HepG2 (cell line): ENCODE data around the gene CHN2. TPM values are rescaled to one million over a fixed set of nuclear protein-coding genes. Genes with fewer than 3 reads are reported as not detected.
A peak's percentile ranks its signal among the peaks of the same experiment; 100 is the strongest.

ENCODE experiments used
- ATAC-seq: fragments of 200-7000 bp; cut with Tn5 transposase; 3 replicates; pipeline ENCODE4 v1.9.1; 2020; ENCODE audit warnings: mild to moderate bottlenecking, moderate library complexity
- BruUV-seq: library from RNA; stranded (reverse); fragments of 400-500 nt; replicated peaks from 2 replicates; lab custom pipeline; 2021; lab: Mats Ljungman, UMichigan
- CTCF ChIA-PET: fragments of 300-600 bp; formaldehyde crosslinking; extraction: SDS; loops from one replicate; lab custom pipeline; 2021; ENCODE audit warnings: low total read pairs, inconsistent platforms, low intra/inter-chr PET ratio; lab: Yijun Ruan, JAX
- POLR2A ChIA-PET: fragments of 350-600 bp; sonication (Branson Sonifier 250); formaldehyde crosslinking; loops from one replicate; lab custom pipeline; 2020; ENCODE audit warnings: antibody characterized with exemption, inconsistent platforms; lab: Yijun Ruan, JAX
- DNase-seq: peaks from one replicate; pipeline ENCODE4 v3.0.0-alpha.2; 2015; ENCODE audit warnings: low spot score
- FAIRE-seq: peaks from 3 replicates; lab custom pipeline; 2011; peaks lifted over from hg19 to GRCh38; lab: Jason Lieb, UNC
- H2AFZ ChIP-seq: one replicate; pipeline ENCODE4 v1.6.1; 2011; ENCODE audit warnings: low read length, inconsistent platforms
- H3K27ac ChIP-seq: fragments of 300-600 bp; 3 replicates; pipeline ENCODE4 v1.8.0; 2011; ENCODE audit warnings: mixed run types, mild to moderate bottlenecking, mixed read lengths, low read length, inconsistent platforms; ENCODE audit not compliant: insufficient read depth; ENCODE audit errors: extremely low read length
- H3K27me3 ChIP-seq, 2 experiments: fragments of 200-600 bp in 1 of 2; 2 replicates in 1 of 2; 3 replicates in 1 of 2; pipeline versions ENCODE4 v1.6.0 to v1.8.0; 2011; ENCODE audit warnings: low read length in 2 of 2, mild to moderate bottlenecking in 2 of 2, moderate library complexity in 2 of 2, inconsistent platforms in 1 of 2; ENCODE audit not compliant: insufficient read depth in 2 of 2, control insufficient read depth in 1 of 2
- H3K36me3 ChIP-seq, 2 experiments: fragments of 200-600 bp in 1 of 2; replicated peaks in 1 of 2; 2 replicates in 1 of 2; 3 replicates in 1 of 2; pipeline versions ENCODE4 v1.5.1 to v1.8.0; 2011; ENCODE audit warnings: low read length in 2 of 2, inconsistent platforms in 1 of 2; ENCODE audit not compliant: insufficient read depth in 2 of 2, control insufficient read depth in 1 of 2
- H3K4me1 ChIP-seq: 2 replicates; pipeline ENCODE4 v1.5.1; 2012; ENCODE audit warnings: low read length, inconsistent platforms; ENCODE audit not compliant: insufficient read depth
- H3K4me2 ChIP-seq: 2 replicates; pipeline ENCODE4 v1.6.0; 2011; ENCODE audit warnings: low read depth, low read length, inconsistent platforms
- H3K4me3 ChIP-seq, 3 experiments: fragments of 200-600 bp in 1 of 3; sonication (generic), shearing (Covaris generic) in 1 of 3; replicated peaks in 1 of 3; 2 replicates each; pipeline ENCODE4 v1.5.1; 2011 to 2016; ENCODE audit warnings: low read length in 3 of 3, inconsistent platforms in 2 of 3, low read depth in 2 of 3, mild to moderate bottlenecking in 2 of 3, control low read depth in 1 of 3, mixed read lengths in 1 of 3; ENCODE audit not compliant: insufficient read depth in 1 of 3
- H3K79me2 ChIP-seq: one replicate; pipeline ENCODE4 v1.6.1; 2011; ENCODE audit warnings: low read length, inconsistent platforms; ENCODE audit not compliant: insufficient read depth
- H3K9ac ChIP-seq: 2 replicates; pipeline ENCODE4 v1.6.0; 2011; ENCODE audit warnings: mild to moderate bottlenecking, low read depth, low read length, inconsistent platforms; ENCODE audit not compliant: insufficient read depth
- H3K9me3 ChIP-seq: 2 replicates; pipeline ENCODE4 v1.5.1; 2012; ENCODE audit warnings: mild to moderate bottlenecking, low read length
- H4K20me1 ChIP-seq: 2 replicates; pipeline ENCODE4 v1.6.0; 2011; ENCODE audit warnings: inconsistent platforms, mild to moderate bottlenecking, low read length, moderate library complexity; ENCODE audit not compliant: insufficient read depth
- ATAD3A ChIP-seq: sonication (generic); formaldehyde crosslinking; IDR thresholded peaks from 2 replicates; pipeline ENCODE4 v1.4.0; 2020; ENCODE audit warnings: missing genetic modification reagents
- HOXA7 ChIP-seq: sonication (generic); formaldehyde crosslinking; IDR thresholded peaks from 2 replicates; pipeline ENCODE4 v1.8.1; 2022; ENCODE audit warnings: mild to moderate bottlenecking, missing genetic modification reagents, moderate library complexity
- MAFF ChIP-seq: IDR thresholded peaks from 2 replicates; pipeline ENCODE4 v1.6.1; 2011; ENCODE audit warnings: low read depth, low read length, improper control_type of control experiment
- MAFK ChIP-seq, 2 experiments: IDR thresholded peaks in 1 of 2; conservative IDR thresholded peaks in 1 of 2; 2 replicates each; pipeline ENCODE4 v1.6.1; 2011; ENCODE audit warnings: improper control_type of control experiment in 2 of 2, low read length in 2 of 2
- NFE2L2 ChIP-seq: fragments of 150-350 bp; IDR thresholded peaks from 2 replicates; pipeline ENCODE4 v1.6.1; 2014; ENCODE audit warnings: low read length
- TBP ChIP-seq: sonication (generic); formaldehyde crosslinking; IDR thresholded peaks from 2 replicates; pipeline ENCODE4 v1.5.0; 2020; ENCODE audit warnings: missing genetic modification reagents
- ZNF556 ChIP-seq: sonication (generic); formaldehyde crosslinking; IDR thresholded peaks from 2 replicates; pipeline ENCODE4 v1.4.0; 2020; ENCODE audit warnings: mild to moderate bottlenecking, missing genetic modification reagents, borderline replicate concordance
- ZNF660 ChIP-seq: sonication (generic); formaldehyde crosslinking; IDR thresholded peaks from 2 replicates; pipeline ENCODE4 v1.5.1; 2020; ENCODE audit warnings: mild to moderate bottlenecking, low read depth, missing genetic modification reagents, borderline replicate concordance
- WGBS: methylation state at CpG from one replicate; pipeline ENCODE4 v1.1.6; 2017; ENCODE audit warnings: low lambda C conversion rate; 5-methylcytosine and 5-hydroxymethylcytosine counted together
- in situ Hi-C: cut with HindIII; loops from 2 replicates; pipeline ENCODE4 v1.10.0; 2017; ENCODE audit warnings: low pct_unique_long_range_greater_than_20kb; ENCODE audit not compliant: extremely low pct_ligation_motif_present
- intact Hi-C: fragments of 100-400 bp; cut with micrococcal nuclease; formaldehyde crosslinking; loops from one replicate; pipeline ENCODE4 v1.10.0; 2022; ENCODE audit not compliant: unreplicated experiment
- polyA plus RNA-seq, 8 experiments: library from polyadenylated mRNA; depleted of rRNA in 3 of 8; stranded (reverse) in 7 of 8; unstranded in 1 of 8; fragments of >200 nt; fragmentation: Illumina TruSeq in 4 of 8; extraction: Trizol in 4 of 8; gene quantifications; 2 replicates each; pipeline versions ENCODE4 v1.2.1 to v1.2.3, GENCODE V29; 2011 to 2016; ENCODE audit warnings: low read depth in 4 of 8, missing spikeins in 1 of 8, mixed read lengths in 1 of 8; ENCODE audit not compliant: insufficient read depth in 1 of 8
- total RNA-seq, 5 experiments: library from RNA; depleted of rRNA; stranded (reverse); fragments of >200 nt; fragmentation: Illumina TruSeq; extraction: Trizol; gene quantifications; 2 replicates each; pipeline ENCODE4 v1.2.3, GENCODE V29; 2016; ENCODE audit warnings: low read depth in 1 of 5
- TF ChIP-seq, protein P1 (sequence below): sonication (generic); formaldehyde crosslinking; IDR thresholded peaks from 2 replicates; pipeline ENCODE4 v1.4.0; 2020; ENCODE audit warnings: missing genetic modification reagents
- TF ChIP-seq, protein P2 (sequence below): IDR thresholded peaks from 2 replicates; pipeline ENCODE4 v1.6.1; 2012; ENCODE audit warnings: inconsistent platforms
- TF ChIP-seq, protein P3 (sequence below): sonication (generic); formaldehyde crosslinking; IDR thresholded peaks from 2 replicates; pipeline ENCODE4 v1.8.0; 2022; ENCODE audit warnings: mild to moderate bottlenecking, missing genetic modification reagents, borderline replicate concordance

The CHN2 gene
- total and polyA plus RNA-seq, 2 of the 13 experiments (the other 11 are each of a cell fraction or from before 2014, with no cell fraction given): 23.5 to 30.5 TPM

DNA sequence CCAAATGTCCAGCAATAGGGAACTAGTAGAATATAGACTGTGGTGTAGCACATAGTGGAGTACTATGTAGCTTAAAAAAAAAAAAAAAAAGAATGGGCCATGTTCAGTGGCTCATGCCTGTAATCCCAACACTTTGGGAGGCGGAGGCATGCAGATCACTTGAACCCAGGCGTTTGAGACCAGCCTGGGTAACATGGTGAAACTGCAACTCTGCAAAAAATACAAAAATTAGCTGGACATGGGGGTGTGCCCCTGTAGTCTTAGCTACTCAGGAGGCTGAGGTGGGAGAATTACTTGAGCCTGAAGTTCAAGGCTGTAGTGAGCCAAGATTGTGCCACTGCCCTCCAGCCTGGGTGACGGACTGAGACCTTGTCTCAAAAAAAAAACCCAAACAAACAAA is 64.4 kb downstream of the CHN2 start:
- Histone ChIP-seq H4K20me1 (no peaks in the 10 kb centered on the region), H2AFZ (no peak overlapping the region), H3K27me3 (no peaks in the 10 kb centered on the region), H3K9me3 (no peaks in the 10 kb centered on the region), H3K4me1 (peaks cover 9% of the 10 kb centered on the region; the same call in 1 of the 2 replicates), H3K27ac (no peak overlapping the region), H3K36me3 (peaks cover 4 to 5% of the 10 kb centered on the region in 2 experiments; a peak in 4 of 5 replicates), H3K4me2 (no peak overlapping the region), H3K4me3 (no peak overlapping the region), H3K9ac (no peak overlapping the region), H3K79me2 (peaks cover 25% of the 10 kb centered on the region)
- 91% methylated on average over 3 of the region's 3 CpGs for WGBS
- intact Hi-C loops: no loop called here
- in situ Hi-C loops: no loop called here
- ATAC-seq (no peak), DNase-seq (no peak), FAIRE-seq (no peak)
- ChIA-PET CTCF (no interaction called here), POLR2A (no interaction called here)
- BruUV-seq: no TSS peak
- TF ChIP-seq MAFK (conservative IDR thresholded peaks at IDR 0.05 in 1 of 2, IDR thresholded peaks at IDR 0.05 in 1 of 2; ENCODE audit: low read length in 2 of 2) (peak in 1 of 2 experiments; percentile 52; a peak in 3 of 4 replicates), TBP (CRISPR knock-in tag) (no peak), MAFF (peak; percentile 26; the same call in 1 of the 2 replicates)

DNA sequence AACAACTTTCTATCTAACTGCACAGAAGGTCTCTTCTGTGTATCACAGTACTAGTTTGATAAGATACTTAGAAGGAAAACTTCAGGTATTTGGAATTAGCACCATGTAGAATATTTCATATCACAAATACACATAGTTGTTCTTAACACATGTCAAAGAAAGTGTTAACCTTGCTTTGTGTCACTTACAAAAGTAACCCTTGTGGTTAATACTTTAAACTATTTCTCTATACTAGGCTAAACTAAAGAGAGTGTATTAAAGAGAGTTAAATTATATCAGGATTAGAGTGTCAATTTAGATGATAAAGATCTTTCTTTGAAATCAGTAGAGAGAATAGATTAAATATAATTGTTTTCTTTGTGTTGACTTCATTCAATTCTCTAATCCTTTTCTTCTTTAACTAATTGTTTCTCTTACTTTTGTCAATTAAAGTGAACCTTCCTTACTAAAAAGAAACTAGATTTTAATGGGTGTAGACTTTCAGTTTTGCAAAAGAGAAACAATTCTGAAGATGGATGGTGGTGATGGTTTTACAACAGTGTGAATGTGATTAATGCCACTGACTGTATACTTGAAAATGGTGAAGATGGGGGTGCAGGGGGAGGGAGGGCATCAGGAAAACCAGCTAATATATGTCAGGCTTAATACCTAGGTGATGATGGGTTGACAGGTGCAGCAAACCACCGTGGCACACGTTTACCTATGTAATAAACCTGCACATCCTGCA is 67.8 kb downstream of the CHN2 start:
- H3K27me3 ChIP-seq: no peaks in the 10 kb centered on the region
- BruUV-seq: no TSS peak
- peaks cover 0 to 2% of the 10 kb centered on the region in 2 experiments; a peak in 2 of 5 replicates for H3K36me3 ChIP-seq
- 89% methylated on average over 2 of the region's 2 CpGs for WGBS
- H3K9me3 ChIP-seq: no peaks in the 10 kb centered on the region
- no peaks in the 10 kb centered on the region for H4K20me1 ChIP-seq
- FAIRE-seq (no peak), DNase-seq (no peak), ATAC-seq (no peak)
- ChIA-PET CTCF (no interaction called here), POLR2A (no interaction called here)
- no peak overlapping the region for H2AFZ ChIP-seq
- peaks cover 10% of the 10 kb centered on the region for H3K4me1 ChIP-seq
- intact Hi-C loops (no loop called here), in situ Hi-C loops (no loop called here)
- H3K4me2 ChIP-seq: no peak overlapping the region
- H3K27ac ChIP-seq: no peak overlapping the region
- H3K9ac ChIP-seq: no peak overlapping the region
- H3K79me2 ChIP-seq: peaks cover 8% of the 10 kb centered on the region
- no peak overlapping the region for H3K4me3 ChIP-seq
- no peak for TF ChIP-seq ATAD3A (CRISPR knock-in tag)
- TF ChIP-seq, protein P1, sequence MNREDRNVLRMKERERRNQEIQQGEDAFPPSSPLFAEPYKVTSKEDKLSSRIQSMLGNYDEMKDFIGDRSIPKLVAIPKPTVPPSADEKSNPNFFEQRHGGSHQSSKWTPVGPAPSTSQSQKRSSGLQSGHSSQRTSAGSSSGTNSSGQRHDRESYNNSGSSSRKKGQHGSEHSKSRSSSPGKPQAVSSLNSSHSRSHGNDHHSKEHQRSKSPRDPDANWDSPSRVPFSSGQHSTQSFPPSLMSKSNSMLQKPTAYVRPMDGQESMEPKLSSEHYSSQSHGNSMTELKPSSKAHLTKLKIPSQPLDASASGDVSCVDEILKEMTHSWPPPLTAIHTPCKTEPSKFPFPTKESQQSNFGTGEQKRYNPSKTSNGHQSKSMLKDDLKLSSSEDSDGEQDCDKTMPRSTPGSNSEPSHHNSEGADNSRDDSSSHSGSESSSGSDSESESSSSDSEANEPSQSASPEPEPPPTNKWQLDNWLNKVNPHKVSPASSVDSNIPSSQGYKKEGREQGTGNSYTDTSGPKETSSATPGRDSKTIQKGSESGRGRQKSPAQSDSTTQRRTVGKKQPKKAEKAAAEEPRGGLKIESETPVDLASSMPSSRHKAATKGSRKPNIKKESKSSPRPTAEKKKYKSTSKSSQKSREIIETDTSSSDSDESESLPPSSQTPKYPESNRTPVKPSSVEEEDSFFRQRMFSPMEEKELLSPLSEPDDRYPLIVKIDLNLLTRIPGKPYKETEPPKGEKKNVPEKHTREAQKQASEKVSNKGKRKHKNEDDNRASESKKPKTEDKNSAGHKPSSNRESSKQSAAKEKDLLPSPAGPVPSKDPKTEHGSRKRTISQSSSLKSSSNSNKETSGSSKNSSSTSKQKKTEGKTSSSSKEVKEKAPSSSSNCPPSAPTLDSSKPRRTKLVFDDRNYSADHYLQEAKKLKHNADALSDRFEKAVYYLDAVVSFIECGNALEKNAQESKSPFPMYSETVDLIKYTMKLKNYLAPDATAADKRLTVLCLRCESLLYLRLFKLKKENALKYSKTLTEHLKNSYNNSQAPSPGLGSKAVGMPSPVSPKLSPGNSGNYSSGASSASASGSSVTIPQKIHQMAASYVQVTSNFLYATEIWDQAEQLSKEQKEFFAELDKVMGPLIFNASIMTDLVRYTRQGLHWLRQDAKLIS: no peak
- TF ChIP-seq ZNF556 (CRISPR knock-in tag): no peak
- no peak for TF ChIP-seq NFE2L2
- TF ChIP-seq, protein P2, sequence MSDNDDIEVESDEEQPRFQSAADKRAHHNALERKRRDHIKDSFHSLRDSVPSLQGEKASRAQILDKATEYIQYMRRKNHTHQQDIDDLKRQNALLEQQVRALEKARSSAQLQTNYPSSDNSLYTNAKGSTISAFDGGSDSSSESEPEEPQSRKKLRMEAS: no peak
- no peak for TF ChIP-seq ZNF660 (CRISPR knock-in tag)
- TF ChIP-seq HOXA7 (CRISPR knock-in tag): no peak
- TF ChIP-seq, protein P3, sequence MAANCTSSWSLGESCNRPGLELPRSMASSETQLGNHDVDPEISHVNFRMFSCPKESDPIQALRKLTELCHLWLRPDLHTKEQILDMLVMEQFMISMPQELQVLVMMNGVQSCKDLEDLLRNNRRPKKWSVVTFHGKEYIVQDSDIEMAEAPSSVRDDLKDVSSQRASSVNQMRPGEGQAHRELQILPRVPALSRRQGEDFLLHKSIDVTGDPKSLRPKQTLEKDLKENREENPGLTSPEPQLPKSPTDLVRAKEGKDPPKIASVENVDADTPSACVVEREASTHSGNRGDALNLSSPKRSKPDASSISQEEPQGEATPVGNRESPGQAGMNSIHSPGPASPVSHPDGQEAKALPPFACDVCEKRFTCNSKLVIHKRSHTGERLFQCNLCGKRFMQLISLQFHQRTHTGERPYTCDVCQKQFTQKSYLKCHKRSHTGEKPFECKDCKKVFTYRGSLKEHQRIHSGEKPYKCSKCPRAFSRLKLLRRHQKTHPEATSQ (CRISPR knock-in tag): no peak
